ENCODE results near the gene GP1BA.

The GP1BA gene

DNA sequence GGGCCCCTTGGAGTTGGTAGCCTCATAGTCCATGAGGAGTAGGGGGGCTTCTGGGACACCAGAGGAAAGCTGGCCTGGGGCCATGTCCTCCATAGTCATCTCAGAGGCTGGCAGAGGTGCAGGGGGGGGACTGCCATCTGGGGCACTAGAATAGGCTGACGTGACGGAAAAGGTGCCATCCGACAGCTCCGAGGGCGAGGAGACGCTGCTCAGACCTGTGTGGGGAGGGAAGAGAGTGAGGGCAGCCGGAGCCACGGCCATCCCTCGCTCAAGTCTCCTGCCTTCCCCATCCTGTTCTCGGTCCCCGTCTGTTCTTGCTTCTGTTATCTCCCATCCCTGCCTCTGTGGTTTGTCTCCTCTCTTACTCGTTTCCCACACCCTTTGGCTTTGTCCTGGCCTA, 40.2 kb downstream of the GP1BA start:
- no peak overlapping the region for H3K4me3 ChIP-seq (ENCODE audit: low read length)
- no peak overlapping the region for H3K27ac ChIP-seq (ENCODE audit: low read depth, low read length)
- H3K79me2 ChIP-seq (ENCODE audit: control insufficient read depth, insufficient read depth, low read length), result peaks cover 3% of the 10 kb centered on the region
- no peaks in the 10 kb centered on the region for H3K27me3 ChIP-seq (ENCODE audit: insufficient read depth, low read length, poor library complexity)
- no peak overlapping the region for H2AK5ac ChIP-seq (ENCODE audit: low read length)
- no peak overlapping the region for H3K4me2 ChIP-seq (ENCODE audit: low read length)
- peaks cover 6% of the 10 kb centered on the region for H3K79me1 ChIP-seq (ENCODE audit: low read length)
- WGBS (ENCODE audit: extremely low coverage, insufficient coverage, low lambda C conversion rate), result no CpG with 5 or more reads among the region's 12 CpGs
- peak overlapping the region; percentile 10 for H3K56ac ChIP-seq (ENCODE audit: low read length)
- no peak overlapping the region for H3K9ac ChIP-seq (ENCODE audit: low read length)
- no peak overlapping the region for H3K18ac ChIP-seq (ENCODE audit: low read length)
- no peak overlapping the region for H2BK5ac ChIP-seq (ENCODE audit: low read length)
- no peak overlapping the region for H4K8ac ChIP-seq (ENCODE audit: low read depth, low read length)
- no peak overlapping the region for H3K4ac ChIP-seq (ENCODE audit: low read depth, low read length)
- no peak for DNase-seq
- H3K23ac ChIP-seq (ENCODE audit: low read length), result no peak overlapping the region
- no peak overlapping the region for H4K5ac ChIP-seq (ENCODE audit: low read length)
- no peak overlapping the region for H2BK120ac ChIP-seq (ENCODE audit: low read depth, low read length)
- H3K4me1 ChIP-seq (ENCODE audit: control insufficient read depth, low read depth, low read length), result peaks cover 2% of the 10 kb centered on the region
- H2BK15ac ChIP-seq (replicated peaks; ENCODE audit: low read depth), result no peak overlapping the region
- H3K36me3 ChIP-seq (ENCODE audit: control insufficient read depth, insufficient read depth, low read length), result no peaks in the 10 kb centered on the region

DNA sequence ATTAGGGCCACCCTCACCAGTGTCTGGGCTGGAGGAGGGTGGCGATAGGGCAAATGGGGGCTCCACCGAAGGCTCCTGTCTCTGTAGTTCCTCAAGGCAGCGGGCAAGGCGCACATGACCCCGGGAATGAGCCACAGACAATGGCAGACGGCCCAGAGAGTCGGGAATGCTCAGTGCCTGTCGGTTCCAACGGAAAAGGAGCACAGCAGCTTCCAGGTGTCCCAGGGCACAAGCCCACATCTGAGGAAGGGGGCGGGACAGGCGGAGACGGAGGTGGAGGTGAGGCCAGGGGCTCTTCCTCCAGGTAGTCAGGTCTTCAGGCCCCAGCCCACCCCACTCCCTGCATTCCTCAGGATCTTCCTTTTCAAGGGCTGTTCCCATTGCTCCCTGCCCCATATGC, 40.7 kb downstream of the GP1BA start:
- Histone ChIP-seq H3K4me2 (ENCODE audit: low read length) (no peak overlapping the region), H3K4me3 (ENCODE audit: low read length) (no peak overlapping the region), H2BK15ac (replicated peaks; ENCODE audit: low read depth) (no peak overlapping the region), H3K36me3 (ENCODE audit: control insufficient read depth, insufficient read depth, low read length) (no peaks in the 10 kb centered on the region), H3K79me2 (ENCODE audit: control insufficient read depth, insufficient read depth, low read length) (peaks cover 3% of the 10 kb centered on the region), H3K27me3 (ENCODE audit: insufficient read depth, low read length, poor library complexity) (no peaks in the 10 kb centered on the region), H3K27ac (ENCODE audit: low read depth, low read length) (no peak overlapping the region), H3K56ac (ENCODE audit: low read length) (peak overlapping the region; percentile 10), H3K4me1 (ENCODE audit: control insufficient read depth, low read depth, low read length) (peaks cover 2% of the 10 kb centered on the region), H2AK5ac (ENCODE audit: low read length) (no peak overlapping the region), H4K5ac (ENCODE audit: low read length) (no peak overlapping the region), H3K4ac (ENCODE audit: low read depth, low read length) (no peak overlapping the region), H3K79me1 (ENCODE audit: low read length) (peaks cover 6% of the 10 kb centered on the region), H3K9ac (ENCODE audit: low read length) (no peak overlapping the region), H3K18ac (ENCODE audit: low read length) (no peak overlapping the region), H4K8ac (ENCODE audit: low read depth, low read length) (no peak overlapping the region), H2BK120ac (ENCODE audit: low read depth, low read length) (no peak overlapping the region), H2BK5ac (ENCODE audit: low read length) (no peak overlapping the region), H3K23ac (ENCODE audit: low read length) (no peak overlapping the region)
- no peak for DNase-seq
- no CpG with 5 or more reads among the region's 12 CpGs for WGBS (ENCODE audit: extremely low coverage, insufficient coverage, low lambda C conversion rate)

DNA sequence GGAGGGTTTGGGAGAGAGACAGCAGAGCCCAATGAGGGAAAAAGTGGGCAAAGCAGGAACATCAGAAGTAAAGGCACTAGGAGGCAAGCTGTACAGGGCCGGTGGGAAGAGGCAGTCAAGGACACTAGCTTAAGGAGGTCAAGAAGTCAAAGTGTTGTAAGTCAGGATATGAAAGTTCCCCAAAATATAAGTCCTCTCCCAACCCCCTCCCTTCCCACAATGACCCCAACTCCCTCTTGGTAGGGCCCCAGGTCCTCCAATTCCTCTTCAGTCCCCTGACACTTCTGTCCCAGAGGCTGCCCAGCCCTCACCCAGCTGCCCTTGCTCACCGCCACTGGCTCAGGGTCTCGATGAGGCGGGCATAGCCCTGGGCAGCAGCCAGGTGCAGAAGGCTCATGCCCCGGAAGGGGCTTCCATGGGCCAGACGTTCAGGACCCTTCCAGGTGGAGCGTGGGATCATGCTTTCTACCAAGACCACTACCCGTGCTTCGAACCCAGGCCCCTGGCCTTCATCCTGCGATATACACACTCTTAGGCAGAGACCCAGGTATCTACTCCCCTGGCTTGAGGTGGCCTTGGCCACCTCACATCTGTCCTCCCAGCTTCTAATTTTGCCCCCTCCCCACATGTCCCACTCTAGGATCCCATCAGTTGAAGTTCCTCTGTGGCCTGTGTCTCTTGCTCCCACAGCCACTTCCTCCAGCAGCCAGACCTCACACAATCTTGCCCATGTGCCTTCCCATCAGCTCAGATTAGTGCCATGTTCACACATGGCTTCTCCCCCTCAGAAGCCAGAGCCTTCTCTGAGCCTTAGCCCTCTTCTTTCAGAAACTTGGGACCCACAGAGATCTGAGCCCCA, 41.4 kb downstream of the GP1BA start:
- Histone ChIP-seq H3K56ac (ENCODE audit: low read length) (no peak overlapping the region), H3K18ac (ENCODE audit: low read length) (no peak overlapping the region), H4K5ac (ENCODE audit: low read length) (no peak overlapping the region), H3K79me2 (ENCODE audit: control insufficient read depth, insufficient read depth, low read length) (peaks cover 3% of the 10 kb centered on the region), H2BK15ac (replicated peaks; ENCODE audit: low read depth) (no peak overlapping the region), H4K8ac (ENCODE audit: low read depth, low read length) (no peak overlapping the region), H3K36me3 (ENCODE audit: control insufficient read depth, insufficient read depth, low read length) (no peaks in the 10 kb centered on the region), H3K23ac (ENCODE audit: low read length) (no peak overlapping the region), H3K4ac (ENCODE audit: low read depth, low read length) (no peak overlapping the region), H3K9ac (ENCODE audit: low read length) (no peak overlapping the region), H2BK5ac (ENCODE audit: low read length) (no peak overlapping the region), H2BK120ac (ENCODE audit: low read depth, low read length) (no peak overlapping the region), H3K4me3 (ENCODE audit: low read length) (no peak overlapping the region), H3K27me3 (ENCODE audit: insufficient read depth, low read length, poor library complexity) (no peaks in the 10 kb centered on the region), H3K4me1 (ENCODE audit: control insufficient read depth, low read depth, low read length) (peaks cover 2% of the 10 kb centered on the region), H3K79me1 (ENCODE audit: low read length) (peaks cover 6% of the 10 kb centered on the region), H3K4me2 (ENCODE audit: low read length) (no peak overlapping the region), H2AK5ac (ENCODE audit: low read length) (no peak overlapping the region), H3K27ac (ENCODE audit: low read depth, low read length) (no peak overlapping the region)
- WGBS (ENCODE audit: extremely low coverage, insufficient coverage, low lambda C conversion rate), result no CpG with 5 or more reads among the region's 10 CpGs
- DNase-seq, result no peak

DNA sequence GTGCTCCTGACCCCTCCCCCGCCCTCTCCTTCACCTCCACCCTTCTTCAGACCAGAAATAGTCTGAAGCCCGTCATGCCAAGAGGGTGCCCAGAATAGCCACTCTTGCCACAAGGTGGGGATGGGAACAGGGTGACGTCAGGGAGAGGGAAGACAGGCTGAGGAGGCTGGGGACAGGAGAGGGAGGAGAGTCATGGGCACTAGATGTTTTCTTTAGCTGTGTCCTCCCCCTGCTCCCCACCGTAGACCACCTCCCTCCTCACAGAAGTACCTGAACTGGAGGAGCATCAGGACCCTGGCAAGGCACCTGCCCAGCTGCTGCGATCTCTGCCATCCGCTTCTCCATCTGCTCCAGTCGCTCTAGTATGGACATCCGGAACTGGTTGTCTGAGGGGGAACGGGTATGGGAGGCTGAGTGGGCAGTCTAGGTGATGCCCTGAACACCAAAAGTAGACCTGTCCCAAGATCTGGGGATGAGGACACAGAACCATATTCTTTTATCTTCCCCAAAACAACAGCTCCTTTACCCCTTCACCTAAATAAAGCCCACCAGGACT, 42.1 kb downstream of the GP1BA start:
- no peak overlapping the region for H3K4ac ChIP-seq (ENCODE audit: low read depth, low read length)
- no peak overlapping the region for H3K23ac ChIP-seq (ENCODE audit: low read length)
- no peaks in the 10 kb centered on the region for H3K27me3 ChIP-seq (ENCODE audit: insufficient read depth, low read length, poor library complexity)
- peaks cover 3% of the 10 kb centered on the region for H3K79me1 ChIP-seq (ENCODE audit: low read length)
- no peaks in the 10 kb centered on the region for H3K36me3 ChIP-seq (ENCODE audit: control insufficient read depth, insufficient read depth, low read length)
- no peak overlapping the region for H3K4me3 ChIP-seq (ENCODE audit: low read length)
- H4K5ac ChIP-seq (ENCODE audit: low read length), result no peak overlapping the region
- H3K56ac ChIP-seq (ENCODE audit: low read length), result no peak overlapping the region
- H3K4me1 ChIP-seq (ENCODE audit: control insufficient read depth, low read depth, low read length), result peaks cover 2% of the 10 kb centered on the region
- no CpG with 5 or more reads among the region's 9 CpGs for WGBS (ENCODE audit: extremely low coverage, insufficient coverage, low lambda C conversion rate)
- peaks cover 3% of the 10 kb centered on the region for H3K79me2 ChIP-seq (ENCODE audit: control insufficient read depth, insufficient read depth, low read length)
- H3K9ac ChIP-seq (ENCODE audit: low read length), result no peak overlapping the region
- no peak overlapping the region for H3K18ac ChIP-seq (ENCODE audit: low read length)
- H2BK120ac ChIP-seq (ENCODE audit: low read depth, low read length), result no peak overlapping the region
- no peak overlapping the region for H2BK5ac ChIP-seq (ENCODE audit: low read length)
- H4K8ac ChIP-seq (ENCODE audit: low read depth, low read length), result no peak overlapping the region
- no peak for DNase-seq
- no peak overlapping the region for H2BK15ac ChIP-seq (replicated peaks; ENCODE audit: low read depth)
- no peak overlapping the region for H3K4me2 ChIP-seq (ENCODE audit: low read length)
- no peak overlapping the region for H2AK5ac ChIP-seq (ENCODE audit: low read length)
- no peak overlapping the region for H3K27ac ChIP-seq (ENCODE audit: low read depth, low read length)

DNA sequence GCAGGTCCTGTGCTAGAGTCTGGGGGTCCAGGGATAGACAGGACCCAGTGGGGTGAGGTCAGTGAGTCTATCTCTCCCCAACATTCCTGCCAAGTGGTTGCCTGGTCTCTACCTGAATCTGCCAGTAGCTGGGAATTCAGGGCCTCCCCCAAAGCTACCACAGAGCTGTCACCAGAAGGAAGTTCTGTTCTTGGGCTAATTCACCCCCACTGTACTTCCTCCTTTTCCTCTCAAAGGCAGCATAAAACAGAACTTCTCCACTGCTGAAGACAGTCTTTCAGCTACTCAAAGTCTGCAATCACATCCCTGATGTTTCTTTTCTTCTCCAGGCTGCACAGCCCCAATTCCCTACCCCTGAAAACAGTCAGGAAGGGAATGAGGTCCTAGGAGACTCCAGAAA, 46.6 kb downstream of the GP1BA start:
- no peak overlapping the region for H3K27ac ChIP-seq (ENCODE audit: low read depth, low read length)
- no peak overlapping the region for H3K56ac ChIP-seq (ENCODE audit: low read length)
- no peak overlapping the region for H3K23ac ChIP-seq (ENCODE audit: low read length)
- no peak overlapping the region for H2AK5ac ChIP-seq (ENCODE audit: low read length)
- no peak for DNase-seq
- no peak overlapping the region for H3K9ac ChIP-seq (ENCODE audit: low read length)
- no peaks in the 10 kb centered on the region for H3K79me1 ChIP-seq (ENCODE audit: low read length)
- H4K5ac ChIP-seq (ENCODE audit: low read length), result no peak overlapping the region
- H3K4me1 ChIP-seq (ENCODE audit: control insufficient read depth, low read depth, low read length), result no peaks in the 10 kb centered on the region
- no peak overlapping the region for H3K4ac ChIP-seq (ENCODE audit: low read depth, low read length)
- no peaks in the 10 kb centered on the region for H3K79me2 ChIP-seq (ENCODE audit: control insufficient read depth, insufficient read depth, low read length)
- no peak overlapping the region for H2BK15ac ChIP-seq (replicated peaks; ENCODE audit: low read depth)
- H2BK5ac ChIP-seq (ENCODE audit: low read length), result no peak overlapping the region
- no peak overlapping the region for H3K4me2 ChIP-seq (ENCODE audit: low read length)
- no peaks in the 10 kb centered on the region for H3K27me3 ChIP-seq (ENCODE audit: insufficient read depth, low read length, poor library complexity)
- no peak overlapping the region for H3K18ac ChIP-seq (ENCODE audit: low read length)
- H4K8ac ChIP-seq (ENCODE audit: low read depth, low read length), result no peak overlapping the region
- H3K4me3 ChIP-seq (ENCODE audit: low read length), result no peak overlapping the region
- no peaks in the 10 kb centered on the region for H3K36me3 ChIP-seq (ENCODE audit: control insufficient read depth, insufficient read depth, low read length)
- H2BK120ac ChIP-seq (ENCODE audit: low read depth, low read length), result no peak overlapping the region
